Hippocampal formation (tissue), 2 donors: Measurements from ENCODE around the gene ABHD16B.

ENCODE experiments used
- DNase-seq, 2 donors: peaks; one replicate each; lab custom pipeline; 2025; lab: John Stamatoyannopoulos, UW

ABHD16B gene

GRCh38 chr20:63861365-63861934 lies at the start of gene ABHD16B:
Gene ABHD16B (plus strand): TSS chr20:63861498. CDS start chr20:63861541, 43 bp downstream.
- DNase-seq, result no peak

DNA sequence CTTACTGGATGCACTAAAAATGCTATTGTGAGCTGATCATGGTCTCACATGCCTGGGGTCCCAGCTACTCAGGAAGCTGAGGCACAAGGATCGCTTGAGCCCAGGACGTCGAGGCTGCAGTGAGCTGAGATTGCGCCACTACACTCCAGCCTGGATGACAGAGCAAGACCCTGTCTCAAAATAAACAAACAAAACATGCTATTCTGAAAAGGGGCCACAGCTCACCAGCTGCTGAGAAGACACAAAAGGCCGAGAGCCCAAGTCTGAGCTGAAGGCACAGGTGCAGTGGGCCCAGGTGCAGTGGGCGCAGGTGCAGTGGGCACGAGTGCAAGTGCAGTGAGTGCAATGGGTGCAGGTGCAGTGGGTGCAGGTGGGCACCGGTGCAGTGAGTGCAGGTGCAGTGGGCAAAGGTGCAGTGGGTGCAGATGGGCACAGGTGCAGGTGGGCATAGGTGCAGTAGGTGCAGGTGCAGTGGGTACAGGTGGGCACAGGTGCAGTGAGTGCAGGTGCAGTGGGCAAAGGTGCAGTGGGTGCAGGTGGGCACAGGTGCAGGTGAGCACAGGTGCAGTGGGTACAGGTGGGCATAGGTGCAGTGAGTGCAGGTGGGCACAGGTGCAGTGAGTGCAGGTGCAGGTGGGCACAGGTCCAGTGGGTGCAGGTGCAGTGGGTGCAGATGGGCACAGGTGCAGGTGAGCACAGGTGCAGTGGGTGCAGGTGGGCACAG lies 46.2 kb upstream of the ABHD16B start:
- DNase-seq, result no peak

DNA sequence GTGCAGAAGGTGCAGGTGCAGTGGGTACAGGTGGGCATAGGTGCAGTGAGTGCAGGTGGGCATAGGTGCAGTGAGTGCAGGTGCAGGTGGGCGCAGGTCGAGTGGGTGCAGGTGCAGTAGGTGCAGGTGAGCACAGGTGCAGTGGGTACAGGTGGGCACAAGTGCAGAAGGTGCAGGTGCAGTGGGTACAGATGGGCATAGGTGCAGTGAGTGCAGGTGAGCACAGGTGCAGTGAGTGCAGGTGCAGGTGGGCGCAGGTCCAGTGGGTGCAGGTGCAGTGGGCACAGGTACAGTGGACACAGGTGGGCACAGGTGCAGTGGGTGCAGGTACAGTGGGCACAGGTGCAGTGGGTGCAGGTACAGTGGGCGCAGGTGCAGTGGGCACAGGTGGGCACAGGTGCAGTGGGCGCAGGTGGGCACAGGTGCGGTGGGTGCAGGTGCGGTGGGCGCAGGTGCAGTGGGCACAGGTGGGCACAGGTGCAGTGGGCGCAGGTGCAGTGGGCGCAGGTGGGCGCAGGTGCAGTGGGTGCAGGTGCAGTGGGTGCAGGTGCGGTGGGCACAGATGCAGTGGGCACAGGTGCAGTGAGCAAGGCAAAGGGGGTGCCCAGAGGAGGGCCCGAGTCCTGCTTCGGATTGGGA lies 45.6 kb upstream of the ABHD16B start:
- no peak for DNase-seq

DNA sequence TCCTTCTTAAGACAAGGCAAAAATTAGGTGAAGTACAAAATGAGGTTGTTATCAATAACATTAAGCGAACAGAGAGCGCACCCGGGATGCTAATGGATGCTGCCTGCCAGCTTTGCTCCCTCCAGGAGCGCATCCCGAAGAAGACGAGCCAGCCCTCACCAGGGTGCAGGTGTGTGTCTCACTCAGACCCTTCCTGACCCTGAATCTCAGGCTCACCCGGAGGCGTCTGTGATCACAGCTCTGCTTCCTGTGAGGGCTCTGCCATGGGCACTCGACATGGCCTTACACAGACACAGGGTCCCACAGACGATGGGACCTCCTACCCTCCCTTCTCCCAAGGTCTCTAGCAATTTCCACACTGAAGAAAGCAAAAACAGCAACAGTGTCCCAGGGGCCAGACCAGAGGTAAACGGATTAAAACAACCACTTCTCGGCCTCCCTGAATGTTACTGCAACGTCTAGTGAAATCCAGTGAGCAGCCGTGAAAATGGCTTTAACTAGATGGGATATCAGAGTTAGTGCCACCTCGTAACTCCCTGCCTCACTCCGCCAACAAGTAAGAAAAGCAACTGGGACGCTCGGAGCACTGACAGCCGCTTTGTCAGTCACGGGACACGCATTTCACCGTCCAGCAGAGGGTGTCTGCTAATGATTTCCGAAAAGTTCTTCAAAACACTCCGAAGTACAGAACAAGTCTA lies 41.9 kb upstream of the ABHD16B start:
- DNase-seq, result no peak

GRCh38 chr20:63821811-63822210 lies 39.5 kb upstream of the ABHD16B start:
- DNase-seq, result no peak

DNA sequence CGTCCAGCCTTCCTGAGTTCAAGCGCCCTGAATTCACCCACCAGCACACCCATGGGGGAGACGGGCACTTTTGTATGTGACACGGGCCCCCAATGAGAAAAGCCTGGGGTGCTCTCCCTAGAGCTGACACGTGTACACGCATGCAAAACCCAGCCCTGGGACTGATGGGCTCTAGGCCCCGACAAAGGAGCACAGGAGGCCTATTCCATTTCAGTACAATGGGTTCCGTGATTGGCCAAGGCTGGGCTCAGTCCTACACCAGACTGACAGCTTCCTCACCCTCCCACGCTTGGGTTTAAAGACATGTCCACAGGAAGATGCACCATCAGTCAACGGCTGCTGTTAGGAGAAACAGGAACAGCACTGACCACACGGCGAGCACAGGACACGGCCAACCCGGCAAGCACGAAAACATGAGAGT lies 39.0 kb upstream of the ABHD16B start:
- DNase-seq, result no peak

GRCh38 chr20:63823691-63824311 lies 37.5 kb upstream of the ABHD16B start:
- DNase-seq, result no peak

DNA sequence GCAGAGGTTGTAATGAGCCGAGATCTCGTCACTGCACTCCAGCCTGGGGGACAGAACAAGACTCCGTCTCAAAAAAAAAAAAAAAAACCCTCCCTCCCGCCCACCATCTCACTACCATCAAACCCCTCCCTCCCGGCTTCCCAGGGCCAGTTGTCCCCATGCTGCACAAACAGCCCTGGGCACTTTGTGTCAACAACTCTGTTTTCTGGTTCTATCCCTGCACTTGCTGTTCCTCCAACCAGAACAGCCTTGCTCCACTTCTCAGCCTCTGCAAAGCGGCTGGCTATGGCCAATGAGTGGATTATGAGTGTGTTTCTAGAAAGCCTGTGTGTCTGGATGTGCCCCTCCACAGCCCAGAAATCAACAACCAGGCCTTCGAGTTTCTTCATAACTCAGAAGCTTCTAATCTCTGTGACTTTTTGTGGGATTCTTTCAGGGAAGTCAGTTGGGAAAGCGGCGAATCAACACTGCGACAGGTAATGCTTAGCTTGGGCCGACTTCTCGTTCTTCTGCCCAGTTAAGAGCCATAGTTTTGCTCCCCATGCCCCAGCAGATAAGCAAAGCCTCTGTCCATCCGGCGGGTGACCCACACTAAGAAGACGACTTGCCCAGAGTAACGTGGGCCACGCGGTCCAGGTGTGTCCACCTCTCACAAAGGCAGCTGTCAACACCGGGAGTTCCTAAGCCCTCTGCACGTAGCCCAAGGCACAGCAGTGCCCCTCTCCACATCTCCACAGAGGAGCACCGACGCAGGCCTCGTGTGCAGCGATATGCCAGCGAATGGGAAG lies 35.8 kb upstream of the ABHD16B start:
- DNase-seq, result no peak

DNA sequence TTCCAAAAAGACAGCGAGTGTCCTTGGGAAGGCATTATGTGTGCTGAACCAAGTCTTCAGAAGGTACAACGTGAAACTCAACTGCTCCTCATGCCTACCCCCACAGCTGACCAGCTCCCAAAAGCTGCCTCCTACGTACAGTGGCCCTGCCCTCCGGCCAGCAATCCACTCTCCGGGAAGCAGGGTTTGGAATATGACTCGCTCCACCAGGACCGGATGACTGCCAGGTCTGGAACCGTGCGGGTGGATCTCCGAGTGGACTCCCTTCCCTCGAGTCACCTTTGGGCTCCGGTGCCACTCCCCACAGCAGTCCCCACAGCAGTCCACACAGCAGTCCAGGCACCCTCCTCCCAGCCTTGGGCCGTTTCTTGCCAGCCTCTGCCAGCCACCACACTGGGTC lies 34.5 kb upstream of the ABHD16B start:
- no peak for DNase-seq

DNA sequence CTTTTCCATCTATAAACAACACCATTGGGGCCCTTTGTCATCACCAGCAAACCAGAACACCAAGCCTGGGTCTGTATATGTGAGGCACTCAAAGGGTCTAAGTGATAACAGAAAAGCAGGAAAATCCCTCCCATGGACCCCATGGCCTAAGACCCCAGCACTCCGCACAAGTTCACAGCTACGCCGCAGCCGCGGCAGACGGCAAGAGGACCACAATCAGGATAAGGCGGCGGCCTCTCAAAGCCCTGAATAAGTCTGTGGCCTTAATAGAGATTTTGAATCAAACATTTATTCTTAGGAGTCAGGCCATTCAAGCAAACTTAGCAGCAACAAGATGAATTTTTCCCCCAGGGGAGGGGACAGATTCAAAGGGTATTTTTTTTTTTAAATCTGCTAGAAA lies 33.2 kb upstream of the ABHD16B start:
- DNase-seq, result no peak

- no peak for DNase-seq
These were observed 32.8 kb upstream of the ABHD16B start for GRCh38 chr20:63828545-63828944.

GRCh38 chr20:63828951-63829350 lies 32.3 kb upstream of the ABHD16B start:
- DNase-seq, result no peak

DNA sequence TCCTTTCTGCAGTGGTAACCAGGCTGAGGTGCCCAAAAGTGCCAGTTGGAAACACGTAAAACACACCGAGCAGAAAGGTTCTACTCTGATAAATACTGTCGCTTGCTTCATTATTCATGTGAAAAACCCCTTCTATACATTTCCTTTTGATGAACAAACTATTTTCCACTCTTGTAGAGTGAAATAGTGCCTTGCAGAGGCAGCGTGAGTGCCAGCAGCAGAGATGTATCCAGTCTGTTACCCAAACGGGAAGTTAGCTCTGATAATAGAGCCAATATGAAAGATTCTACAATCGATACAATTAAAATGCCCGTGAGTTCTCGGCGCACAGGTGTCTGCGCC lies 31.7 kb upstream of the ABHD16B start:
- no peak for DNase-seq

- DNase-seq, result no peak
These were observed 31.1 kb upstream of the ABHD16B start for GRCh38 chr20:63829945-63830835.

- no peak for DNase-seq
These were observed 30.3 kb upstream of the ABHD16B start, which contains the start of gene ZBTB46 for GRCh38 chr20:63830841-63831588. Gene ZBTB46 (minus strand): TSS chr20:63831264. CDS start chr20:63790757, 40,507 bp downstream.

GRCh38 chr20:63831646-63831992 lies 29.7 kb upstream of the ABHD16B start:
- DNase-seq, result no peak

DNA sequence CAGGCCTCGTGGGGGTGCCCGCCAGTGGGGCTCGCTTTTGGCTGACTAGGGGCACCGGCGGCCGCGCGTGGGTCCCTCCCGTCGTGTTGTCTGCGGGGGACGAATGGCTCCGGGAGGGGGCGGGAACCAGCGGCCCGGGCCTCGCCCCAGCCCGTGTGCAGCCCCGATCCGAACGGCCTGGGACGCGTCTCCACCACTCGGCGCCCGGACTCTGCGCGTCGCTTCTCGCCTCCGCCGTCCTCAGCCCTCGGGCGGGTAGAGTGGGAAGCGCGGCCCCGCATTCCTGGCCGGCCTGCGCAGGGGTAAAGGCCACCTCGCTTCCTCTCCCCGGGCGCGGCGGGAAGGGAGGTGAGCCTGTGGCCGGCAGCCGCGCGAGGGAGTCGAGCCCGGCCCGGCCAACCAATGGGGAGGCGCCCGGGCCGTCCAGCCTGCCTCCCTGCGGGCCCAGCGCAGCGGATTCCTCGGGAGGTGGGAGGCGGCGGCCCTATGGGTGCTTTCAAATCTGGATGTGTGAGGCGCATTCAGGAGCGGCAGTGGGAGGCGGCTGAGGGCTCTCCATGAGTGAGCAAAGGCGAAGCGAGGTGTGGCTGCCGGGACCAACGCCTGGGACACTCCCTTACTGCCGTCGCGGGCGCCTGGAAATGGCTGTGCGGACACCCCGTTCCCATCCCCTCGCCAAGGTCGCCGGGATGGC lies 29.2 kb upstream of the ABHD16B start:
- no peak for DNase-seq

DNA sequence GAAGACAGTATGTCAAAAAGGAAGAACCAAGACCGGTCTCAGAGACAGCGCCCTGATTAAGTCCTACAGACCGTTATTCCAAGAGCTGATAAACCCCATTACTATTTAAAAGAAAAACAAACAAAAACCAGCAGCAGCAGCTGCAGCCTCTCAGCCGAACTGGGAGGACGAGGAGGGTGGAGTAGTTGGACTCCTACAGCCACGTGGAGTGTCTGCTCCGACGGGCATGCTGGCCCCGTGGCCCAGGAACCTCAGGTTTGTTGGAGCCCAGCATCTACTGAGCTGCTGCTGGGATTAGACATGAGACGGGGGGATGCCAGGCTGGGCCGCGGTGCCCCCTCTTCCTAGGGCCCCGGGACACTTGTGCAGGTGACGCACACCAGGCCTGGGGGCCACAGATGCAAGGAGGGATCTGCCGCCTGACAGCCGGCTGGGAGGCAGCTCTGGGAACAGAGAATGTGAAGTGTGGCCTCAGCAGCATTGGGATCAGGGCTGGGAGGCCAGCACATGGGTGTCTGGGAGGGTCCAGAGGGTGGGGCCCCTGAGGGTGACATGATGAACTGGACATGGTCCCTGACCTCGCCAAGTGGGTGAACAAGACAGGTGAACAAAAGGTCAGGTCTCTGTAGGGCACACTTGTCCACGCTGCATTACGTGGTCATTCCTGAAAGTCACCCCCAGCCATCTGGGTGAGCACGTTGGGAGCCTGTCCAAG lies 27.4 kb upstream of the ABHD16B start:
- DNase-seq, result no peak

DNA sequence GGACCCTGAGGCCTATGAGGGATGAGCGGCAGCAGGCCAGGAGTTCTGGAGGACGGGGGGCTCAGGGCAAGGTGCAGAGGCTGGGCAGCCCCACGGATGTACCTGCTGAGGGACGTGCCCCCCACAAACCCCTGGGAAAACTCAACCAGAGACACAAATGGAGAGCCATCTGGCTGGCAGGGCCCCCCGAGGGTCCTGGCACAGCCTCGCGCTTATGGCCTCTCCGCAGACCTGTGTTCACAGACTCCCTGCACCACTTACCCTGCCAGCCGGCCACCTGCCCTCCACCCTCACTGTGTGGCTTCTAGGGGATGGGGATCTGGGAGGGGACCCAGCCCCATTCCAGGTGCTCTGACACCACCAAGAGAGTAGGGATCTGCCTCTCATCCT lies 26.8 kb upstream of the ABHD16B start:
- DNase-seq, result no peak
